Measurements from ENCODE around the gene DMRT2.

DMRT2 gene

DNA sequence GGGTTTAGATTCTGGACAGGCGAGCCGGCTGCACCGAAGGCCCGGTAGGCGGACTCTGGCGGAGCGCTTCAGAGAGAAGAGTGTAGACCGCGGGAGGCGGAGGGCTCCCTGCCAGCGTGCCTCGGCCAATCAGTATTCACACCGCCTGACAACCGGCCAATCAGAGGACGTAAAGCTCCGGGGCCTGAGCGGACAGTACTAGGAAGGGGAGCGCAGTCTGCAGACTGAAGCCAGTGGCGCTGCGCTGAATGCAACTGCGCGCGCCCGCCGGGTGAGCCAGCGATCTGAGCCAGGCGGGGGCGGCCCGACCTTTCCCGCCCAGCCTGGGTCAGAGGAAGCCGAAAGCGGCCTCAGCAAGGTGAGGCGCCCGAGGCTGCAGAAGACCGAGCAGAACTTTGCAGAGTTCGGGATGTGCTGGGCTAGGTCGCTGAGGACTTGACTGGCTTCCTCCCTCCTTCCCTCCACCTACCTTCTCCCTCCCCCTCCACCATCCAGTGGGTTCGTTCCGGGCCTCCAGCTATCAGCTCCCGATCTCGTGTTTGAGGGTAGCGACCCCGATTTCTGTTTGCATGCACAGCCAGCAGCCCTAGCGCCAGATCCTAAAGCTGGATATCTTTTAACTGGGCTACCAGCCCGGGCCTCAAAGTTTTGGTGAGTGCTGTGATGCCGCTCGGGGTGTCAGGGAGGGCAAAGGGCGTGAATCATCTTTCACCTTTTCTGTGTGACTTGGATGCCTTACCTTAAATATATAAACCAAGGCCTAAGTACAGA is at the start of gene DMRT2:
TSS of gene DMRT2 (plus strand) at position 233 of the 771 bp plus-strand sequence. CDS start 1,257 bp downstream, outside the sequence.
- peak; percentile 82 for DNase-seq

DNA sequence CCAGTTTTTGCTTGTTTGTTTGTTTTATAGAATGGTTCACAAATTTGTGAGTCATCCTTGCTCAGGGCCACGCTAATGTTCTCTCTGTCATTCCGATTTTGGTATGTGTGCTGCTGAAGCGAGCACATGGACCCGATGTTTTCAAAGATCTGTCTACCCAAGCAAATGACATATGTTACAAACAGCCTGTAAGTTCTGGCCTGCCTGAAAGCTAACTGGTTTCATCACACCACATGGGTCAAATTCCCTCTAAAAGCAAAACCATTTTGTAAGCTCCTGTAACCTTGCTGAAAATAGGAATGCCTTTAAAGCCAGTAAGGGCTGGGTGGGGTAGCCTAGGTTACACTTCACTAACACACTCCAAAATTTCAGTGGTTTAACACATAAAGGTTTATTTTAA is 48.3 kb upstream of the DMRT2 start:
- DNase-seq: no peak

DNA sequence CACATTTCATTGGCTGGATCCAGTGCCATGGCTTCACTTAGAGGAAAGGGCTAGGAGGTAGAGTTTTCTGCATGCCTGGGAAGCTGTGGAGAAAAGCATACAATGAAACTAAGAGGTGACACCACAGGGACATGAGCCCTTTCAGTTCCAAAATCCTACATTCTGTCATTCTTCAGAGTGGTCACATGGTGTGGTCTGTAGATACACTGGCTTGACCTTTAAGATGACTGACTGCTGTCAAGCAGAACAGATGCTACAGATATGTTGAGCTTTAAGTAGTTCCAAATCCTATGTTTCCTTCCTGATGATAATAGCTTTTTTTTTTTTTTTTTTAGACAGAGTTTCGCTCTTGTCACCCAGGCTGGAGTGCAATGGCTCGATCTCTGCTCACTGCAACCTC is 47.5 kb upstream of the DMRT2 start:
- no peak for DNase-seq

DNA sequence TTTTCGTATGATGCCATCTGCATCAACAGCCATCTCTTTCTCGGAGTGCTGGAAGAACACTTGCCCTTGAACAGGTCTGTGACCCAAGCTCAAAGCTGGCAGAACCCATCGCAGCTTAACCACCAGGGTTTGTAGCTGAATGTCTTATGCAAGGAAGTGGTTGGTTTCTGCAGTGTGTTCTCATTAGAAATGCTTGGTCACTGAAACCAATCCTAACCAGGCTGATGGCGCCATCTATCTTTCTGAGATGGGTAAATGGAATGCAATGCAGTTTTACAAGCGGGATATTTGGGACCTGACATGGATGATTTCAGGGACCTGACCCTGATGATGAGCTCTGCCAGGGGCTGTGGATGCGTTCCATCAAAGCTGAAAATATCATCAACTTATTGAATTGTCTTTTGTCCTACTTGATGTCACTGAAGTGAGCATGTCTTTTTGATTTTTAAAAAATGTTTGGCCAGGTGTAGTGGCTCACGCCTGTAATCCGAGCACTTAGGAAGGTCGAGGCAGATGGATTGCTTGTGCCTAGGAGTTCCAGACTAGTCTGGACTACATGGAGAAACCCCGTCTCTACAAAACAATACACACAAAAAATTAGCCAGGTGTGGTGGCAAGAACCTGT is 45.0 kb upstream of the DMRT2 start:
- DNase-seq: peak; percentile 79

DNA sequence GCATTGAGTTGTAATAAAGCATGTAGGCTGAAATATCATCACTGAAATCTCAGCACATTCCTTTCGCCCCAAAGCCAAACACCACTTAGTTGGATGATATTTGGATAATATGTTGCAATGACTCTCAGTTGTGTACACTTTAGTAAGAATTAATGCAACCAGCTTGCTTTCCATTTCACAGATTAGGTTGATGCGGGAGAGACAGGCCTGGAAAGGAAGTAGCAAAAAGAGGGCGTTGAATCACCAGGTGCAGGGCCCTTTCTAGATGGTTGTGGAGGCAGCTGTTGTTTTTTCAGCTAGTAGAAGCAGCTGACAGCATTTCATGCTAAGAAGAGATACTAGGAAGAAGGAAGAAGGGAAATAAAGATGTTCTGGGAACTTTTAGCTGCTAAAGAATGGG is 42.8 kb upstream of the DMRT2 start:
- DNase-seq: no peak

DNA sequence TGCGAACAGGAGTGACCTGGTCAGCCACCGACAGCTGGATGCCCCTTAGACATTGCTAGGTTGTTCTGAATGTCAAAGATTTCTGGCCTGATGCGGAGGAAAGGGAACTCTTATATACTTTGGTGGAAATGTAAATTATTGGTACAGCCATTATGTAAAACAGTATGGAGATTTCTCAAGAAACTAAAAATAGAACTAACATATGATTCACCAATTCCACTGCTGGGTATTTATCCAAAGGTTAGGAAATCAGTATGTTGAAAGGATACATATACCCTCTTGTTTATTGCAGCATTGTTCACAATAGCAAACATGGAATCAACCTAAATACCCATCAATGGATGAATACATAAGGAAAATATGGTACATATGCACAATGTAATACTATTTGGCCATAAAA is 41.9 kb upstream of the DMRT2 start:
- DNase-seq: no peak

DNA sequence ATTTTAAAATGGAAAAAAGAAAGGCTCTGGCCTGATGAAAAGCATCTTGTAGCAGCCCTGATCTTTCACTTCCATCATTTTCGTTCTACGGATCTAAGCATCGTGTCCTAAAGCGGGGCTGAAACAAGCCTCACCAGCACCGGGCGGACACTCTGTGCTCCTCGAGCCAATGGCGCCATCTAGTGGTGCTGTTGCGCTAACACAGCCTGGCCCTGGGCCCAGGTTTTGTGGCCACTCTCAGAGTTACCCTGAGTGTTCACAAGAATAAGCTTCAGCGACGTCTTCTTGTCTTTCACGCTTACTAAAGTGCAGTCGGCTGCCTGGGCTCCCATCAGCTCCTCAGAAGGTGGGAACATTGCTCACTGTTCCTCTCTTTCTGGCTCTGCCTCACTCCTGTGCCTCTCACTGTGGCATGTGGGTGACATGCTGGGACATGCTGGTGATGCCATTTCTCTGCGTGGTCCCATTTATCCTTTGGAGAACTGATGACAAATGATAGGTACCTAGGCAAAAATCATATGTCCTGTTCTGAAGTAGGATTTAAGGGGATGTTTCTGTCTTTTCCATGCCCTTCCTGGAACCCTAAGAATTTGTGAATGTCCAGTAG is 41.0 kb upstream of the DMRT2 start:
- DNase-seq: peak; percentile 90

DNA sequence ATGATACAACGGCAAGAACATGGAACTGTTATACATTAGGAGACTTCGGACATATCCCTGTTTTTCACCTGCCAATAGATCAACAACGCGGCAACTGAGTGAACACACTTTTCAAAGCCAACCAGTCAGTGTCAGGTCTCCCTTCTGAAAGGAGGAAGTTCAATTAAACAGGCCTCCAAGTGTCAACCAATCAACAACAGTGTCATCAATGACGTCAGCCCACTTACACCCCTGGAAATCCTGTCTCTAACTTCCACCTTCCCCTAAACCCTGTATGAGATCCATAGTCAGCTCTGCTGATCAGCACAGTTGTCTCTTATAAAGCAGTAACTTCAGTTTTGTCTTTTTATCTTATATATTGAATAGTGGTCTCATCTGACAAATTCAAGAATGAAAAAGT is 37.1 kb upstream of the DMRT2 start:
- DNase-seq: peak; percentile 23

DNA sequence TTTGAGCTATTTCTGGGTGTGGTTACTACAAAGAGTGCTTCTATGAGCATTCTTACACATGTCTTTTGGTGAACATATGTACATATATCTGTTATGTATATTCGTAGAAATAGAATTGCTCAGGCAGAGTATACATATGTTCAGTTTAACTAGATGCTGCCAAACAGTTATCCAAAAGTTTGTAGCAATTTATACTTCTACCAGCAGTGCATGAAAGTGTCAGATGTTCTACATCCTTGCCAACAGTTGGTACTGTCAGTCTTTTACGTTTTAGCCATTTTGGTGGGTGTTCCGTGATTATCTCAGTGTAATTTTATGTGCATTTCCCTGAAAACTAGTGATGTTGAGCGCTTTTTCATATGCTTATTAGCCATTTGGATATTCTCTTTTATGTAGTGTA is 35.9 kb upstream of the DMRT2 start:
- no peak for DNase-seq

DNA sequence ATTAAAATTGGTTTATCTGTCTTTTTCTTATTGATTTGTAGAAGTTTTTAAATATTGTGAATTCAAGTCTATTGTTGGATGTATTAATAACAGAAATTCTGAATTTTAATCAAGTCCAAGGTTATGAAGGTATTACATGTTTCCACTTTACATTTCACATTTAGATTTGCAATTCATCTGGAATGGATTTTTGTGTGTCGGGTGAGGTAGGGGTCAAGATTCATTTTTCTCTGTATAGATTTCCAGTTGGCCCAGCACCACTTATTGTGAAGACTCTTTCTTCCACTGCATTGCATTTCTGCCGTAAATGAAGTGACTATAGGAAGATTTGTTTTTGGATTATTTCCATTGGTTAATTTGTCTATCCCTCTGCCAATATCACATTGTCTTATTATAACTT is 35.5 kb upstream of the DMRT2 start:
- no peak for DNase-seq

DNA sequence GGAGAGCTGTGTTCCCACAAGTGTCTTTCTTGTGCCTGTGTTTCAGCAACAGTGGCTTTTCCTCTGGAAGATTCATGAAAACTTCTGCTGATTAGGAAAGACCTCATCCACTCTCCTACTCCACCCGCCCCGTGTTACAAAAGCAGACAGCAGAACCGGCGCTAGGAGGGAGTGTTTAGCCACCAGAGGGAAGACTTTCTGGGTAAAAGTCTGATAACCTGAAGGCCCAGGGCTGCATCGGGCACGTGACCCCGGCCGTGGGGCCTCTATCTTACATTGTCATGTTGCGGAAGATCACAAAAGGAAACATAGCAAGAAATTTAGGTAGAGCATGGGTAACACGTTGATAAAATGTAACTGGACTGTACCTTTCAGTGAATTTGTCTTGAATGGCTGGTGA is 32.0 kb upstream of the DMRT2 start:
- DNase-seq: peak; percentile 82

DNA sequence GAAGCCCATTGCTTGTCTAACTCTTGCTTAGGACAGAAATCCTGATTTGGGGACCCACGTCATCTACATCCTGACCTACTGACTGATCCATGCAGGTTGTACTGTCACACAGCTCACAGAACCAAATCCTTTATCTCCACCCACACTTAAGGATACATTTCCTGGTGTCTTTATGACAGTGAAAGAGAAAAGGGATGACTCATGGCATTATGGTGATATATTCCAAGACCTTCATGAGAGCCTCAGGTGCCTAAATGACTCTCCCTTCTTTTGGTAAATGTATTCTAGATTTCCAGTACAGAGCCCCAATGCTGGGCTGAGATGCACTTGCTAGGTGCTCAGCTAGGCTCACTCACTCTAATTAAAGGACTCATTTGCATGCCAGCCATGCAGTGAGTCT is 26.0 kb upstream of the DMRT2 start:
- no peak for DNase-seq

DNA sequence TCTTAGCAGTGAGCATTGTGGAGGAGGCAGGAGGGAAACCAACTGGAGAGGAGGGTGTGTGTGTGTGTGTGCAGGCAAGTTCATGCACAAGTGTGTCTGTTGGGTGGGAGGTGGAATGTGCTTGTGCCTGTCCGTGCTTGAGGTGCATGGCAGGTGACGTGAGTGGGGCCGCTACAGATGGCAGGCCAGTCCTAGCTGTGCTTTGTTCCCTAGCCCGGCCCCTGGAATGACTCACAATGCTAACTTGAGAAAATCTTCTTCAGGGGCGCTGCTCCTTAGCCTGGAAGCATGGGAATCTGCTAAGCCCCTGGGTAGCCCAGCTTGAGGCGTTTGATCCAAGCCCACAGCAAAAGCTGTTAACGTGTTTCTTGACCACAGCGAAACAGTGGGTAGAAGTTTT is 25.0 kb upstream of the DMRT2 start:
- no peak for DNase-seq

DNA sequence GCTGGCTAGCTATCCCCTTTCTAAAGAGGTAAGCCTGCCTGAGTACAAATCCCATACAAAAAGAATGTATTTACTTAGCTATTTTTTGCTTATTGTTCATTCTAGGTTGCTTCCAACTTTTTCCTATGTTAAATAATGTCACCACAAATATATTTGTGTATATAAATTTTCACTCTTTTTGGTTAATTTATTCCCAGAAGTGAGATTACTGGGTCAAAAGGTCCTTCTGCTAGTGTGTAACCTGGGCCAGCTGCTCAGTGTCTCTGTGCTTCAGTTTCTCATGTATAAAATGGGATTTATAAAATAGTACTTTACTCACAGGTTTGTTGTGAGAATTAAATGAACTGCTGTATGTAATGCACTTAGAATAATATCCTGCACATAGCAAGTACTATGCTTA is 23.9 kb upstream of the DMRT2 start:
- no peak for DNase-seq

DNA sequence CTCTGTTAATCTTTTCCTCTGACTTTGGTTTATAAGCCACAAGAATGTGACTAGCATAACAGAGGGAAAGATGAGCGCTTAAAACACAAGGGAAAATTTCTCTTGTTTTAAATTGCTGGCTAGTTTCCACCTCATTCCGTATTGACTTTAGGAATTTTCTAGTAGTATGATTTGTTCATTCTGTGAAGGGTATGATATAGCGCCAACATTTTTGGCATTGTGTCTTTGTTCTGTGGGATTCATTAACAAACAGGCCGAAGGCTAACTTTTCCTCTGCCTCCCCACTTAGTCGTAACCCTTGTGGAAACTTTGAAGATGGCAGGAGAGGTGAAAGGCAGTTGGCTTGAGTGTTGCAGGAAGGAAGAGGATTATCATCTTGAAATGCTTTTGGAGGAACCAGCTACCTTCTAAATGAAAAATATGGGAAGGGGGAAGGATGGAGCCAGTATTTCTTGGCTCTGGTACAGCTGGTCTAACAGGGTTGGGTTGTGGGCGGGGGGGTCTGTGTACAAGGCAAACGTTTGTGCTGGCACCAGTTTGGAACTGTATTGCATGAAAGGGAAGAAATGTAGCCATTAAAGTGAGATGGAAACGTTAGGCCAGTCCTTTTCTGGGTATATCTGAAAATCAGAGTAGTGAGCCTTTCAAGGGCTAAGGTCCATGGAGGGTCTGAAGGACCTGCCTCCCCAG is 21.5 kb upstream of the DMRT2 start:
- no peak for DNase-seq

DNA sequence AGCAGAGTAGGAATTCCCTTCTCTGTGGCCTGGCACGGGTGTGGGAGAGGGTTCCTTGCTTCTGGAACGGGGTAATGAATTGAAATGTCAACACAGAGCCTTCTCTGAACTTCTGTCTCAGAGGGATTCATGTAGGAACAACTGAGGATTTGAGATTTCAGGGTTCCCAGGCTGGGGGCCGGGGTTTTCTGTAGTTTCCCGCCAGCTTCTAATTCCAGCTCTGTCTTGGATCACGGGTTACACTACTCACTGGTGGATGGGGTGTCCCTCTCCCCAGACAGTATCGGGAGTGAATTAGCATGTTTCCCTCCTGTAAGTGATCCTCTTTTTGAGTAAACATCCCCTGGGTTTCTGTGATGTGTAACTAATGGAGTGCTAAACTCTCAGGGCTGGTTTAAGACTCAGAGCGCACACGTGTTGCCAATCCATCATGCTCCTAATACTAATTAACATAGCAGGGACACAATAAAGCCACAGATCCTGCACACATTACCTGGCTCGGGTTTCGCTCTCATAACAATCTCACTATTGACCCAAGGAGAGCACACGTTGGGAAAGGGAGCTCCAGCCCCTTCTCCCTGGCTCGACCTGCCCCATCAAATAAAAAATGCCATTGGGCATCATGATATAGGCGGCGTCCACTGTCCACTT is 18.1 kb upstream of the DMRT2 start:
- DNase-seq: no peak

DNA sequence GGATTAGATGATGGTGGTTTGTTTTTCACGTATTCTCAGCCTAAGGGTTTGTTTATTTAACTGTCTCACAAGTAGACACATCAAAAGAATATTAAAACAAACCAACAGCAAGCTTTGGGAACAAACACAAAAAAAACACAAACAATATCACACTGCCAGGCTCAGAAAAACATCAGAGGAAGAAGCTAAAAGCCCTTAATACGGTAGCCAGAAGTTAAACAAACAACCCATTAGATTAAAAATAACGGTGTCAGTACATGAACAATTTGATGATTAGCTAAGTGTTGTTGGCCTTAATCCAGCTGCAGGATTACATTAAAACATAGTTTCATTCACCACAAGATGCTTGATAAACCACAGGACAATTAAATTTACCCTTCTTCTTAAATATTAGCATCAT is 15.9 kb upstream of the DMRT2 start:
- DNase-seq: no peak

DNA sequence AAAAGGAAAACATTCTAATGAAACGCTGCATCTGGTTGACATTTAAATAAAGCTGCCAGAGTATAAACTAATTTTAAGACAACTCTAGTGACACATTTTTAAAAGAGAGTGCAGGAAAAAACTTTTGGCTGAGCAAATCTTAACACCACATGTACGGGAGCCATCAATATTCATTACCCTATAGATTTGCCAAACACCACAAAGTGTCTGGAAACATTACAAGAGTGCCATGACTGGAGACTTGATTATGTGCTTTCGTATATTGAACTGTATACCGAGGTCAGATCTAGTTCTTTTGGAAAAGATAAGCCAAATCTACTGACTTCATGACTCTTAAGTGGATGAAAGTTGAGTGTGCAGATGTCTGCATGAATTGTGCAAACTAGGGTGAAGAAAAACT is 10.6 kb upstream of the DMRT2 start:
- no peak for DNase-seq

DNA sequence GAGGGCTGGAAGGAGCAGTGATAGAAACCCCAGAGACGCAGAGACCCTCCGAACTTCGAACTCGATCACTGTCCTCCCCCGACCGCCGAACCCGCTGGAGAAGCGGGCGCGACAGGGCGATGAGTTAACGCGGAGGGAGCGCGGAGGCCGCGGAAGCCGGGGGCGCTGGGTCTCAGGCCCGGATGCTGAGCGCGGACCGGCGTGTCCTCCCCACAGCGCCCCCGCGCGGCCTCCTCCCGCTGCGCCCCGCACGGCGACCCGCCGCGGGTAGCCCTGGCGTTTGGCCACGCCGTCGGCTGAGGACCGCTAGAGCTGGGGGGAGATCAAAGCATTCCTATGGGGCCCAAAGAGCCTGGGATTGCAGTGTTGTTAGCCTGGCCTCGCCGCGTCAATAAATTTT is 7.7 kb upstream of the DMRT2 start:
- DNase-seq: peak; percentile 45

DNA sequence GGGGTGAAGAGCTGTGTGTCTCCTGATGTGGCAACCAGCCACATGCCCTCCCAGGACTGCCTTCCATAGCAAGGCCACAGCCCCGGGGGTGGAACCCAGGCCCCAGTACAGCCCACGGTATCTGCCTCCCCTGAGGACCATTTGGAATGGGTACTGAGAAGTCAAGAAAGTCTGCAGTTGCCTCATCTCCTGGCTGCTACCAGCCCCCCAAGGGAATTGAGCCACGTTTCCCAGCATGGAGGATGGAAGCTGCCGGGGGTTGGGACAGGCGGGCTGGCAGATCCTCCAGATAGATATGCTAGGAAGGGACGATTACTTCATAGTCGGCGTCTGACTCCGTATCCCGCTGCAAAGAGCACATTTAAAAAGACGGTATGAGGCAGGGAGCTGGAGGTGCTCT is 5.5 kb upstream of the DMRT2 start:
- DNase-seq: no peak

DNA sequence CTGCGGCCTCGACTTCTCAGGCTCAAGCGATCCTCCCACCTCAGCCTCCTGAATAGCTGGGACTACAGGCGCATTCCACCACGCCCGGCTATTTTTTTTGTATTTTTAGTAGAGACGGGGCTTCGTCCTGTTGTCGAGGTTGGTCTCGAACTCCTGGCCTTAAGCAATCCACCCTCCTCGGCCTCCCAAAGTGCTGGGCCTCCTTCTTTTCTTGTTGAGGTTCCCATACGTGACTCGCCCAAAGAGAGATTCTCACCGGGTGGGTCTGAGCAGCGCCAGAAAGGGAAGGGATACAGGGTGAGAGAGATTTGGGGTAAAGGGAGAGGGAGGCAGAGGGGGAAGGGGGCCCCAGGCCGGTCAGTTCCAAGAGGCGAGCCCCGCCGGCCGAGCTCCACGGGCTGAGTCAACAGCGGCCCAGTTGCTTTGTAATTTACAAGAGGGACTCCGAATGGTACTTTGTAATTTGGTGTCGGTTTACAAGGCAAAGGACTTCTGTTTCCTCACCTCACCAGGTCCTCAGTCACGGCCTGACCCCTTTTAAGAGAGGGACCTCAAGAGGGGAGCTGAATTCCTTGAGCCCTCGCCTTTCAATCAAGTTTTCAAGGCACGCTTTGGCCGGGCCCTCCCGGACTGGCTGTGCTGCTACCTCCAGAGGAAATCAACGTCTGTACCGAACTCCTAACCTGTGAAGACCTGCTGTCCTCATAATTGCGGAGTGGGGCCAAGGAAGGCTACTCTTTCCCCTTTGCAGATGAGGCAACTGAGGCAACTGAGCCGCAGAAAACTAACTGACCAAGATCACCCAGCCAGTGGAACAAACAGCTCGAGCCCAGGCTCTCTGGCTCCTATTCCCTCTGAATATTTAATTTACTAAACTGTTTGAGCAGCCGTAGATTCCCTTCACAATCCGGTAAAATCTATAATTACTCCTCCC is 3.3 kb upstream of the DMRT2 start:
- no peak for DNase-seq

DNA sequence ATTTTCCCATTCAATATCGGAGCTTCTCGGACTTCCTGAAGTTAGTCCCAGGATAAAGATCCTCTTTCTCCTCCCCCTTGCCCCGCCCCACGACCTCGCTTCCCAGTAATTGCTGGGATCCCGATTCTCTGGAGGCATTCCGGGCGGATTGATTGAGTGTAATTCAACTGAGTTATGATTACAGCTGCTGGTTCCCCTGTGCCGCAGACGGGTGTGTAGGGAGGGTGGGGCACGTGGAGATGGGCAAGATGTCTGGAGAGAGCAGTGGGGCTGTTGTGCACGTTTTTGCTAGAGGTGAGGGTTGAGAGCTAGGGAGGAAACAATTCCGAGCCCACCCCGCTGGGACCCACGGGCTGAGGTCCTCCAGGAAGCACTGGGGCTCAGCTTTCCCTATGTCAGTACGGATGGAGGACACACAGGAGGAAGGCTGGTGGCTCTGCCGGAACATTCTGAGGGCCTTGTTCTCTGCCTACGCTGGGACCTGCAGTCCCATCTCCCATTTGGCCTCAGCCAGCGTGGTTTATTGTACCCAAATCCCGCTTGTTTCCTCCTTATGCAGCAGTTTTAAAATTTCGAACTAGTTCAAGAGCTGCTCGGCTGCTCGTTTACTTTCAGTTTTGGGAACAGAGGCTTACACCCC is 2.4 kb upstream of the DMRT2 start:
- DNase-seq: peak; percentile 24

Data from hematopoietic multipotent progenitor cell treated with erythropoietin and hydrocortisone succinate and interleukin-3 and kit ligand, for 4 days (in vitro differentiated cells).